Smooth muscle cell of the brain vasculature (primary cell): Measurements from ENCODE around the gene NBPF11.
A peak's percentile ranks its signal among the peaks of the same experiment; 100 is the strongest.
"Not testable (repeated sequence)": the region's sequence is repeated elsewhere in the genome, so short reads cannot be mapped to it uniquely, and the experiment has no call there.

Source experiments
- DNase-seq: peaks from one replicate; pipeline ENCODE4 v3.0.0-alpha.2; 2012; ENCODE audit warnings: low read depth, low spot score

The NBPF11 gene

GRCh38 chr1:148151911-148152656 lies at the start of gene NBPF11:
Gene NBPF11 (minus strand): TSS chr1:148152281. CDS start chr1:148127003, 25,278 bp downstream.
- peak; percentile 36 for DNase-seq

- DNase-seq: not testable (repeated sequence)
Observed at GRCh38 chr1:148197396-148197795, 45.3 kb upstream of the NBPF11 start.

GRCh38 chr1:148196949-148197348 lies 44.9 kb upstream of the NBPF11 start:
- not testable (repeated sequence) for DNase-seq

GRCh38 chr1:148195115-148195514 lies 43.0 kb upstream of the NBPF11 start:
- DNase-seq: not testable (repeated sequence)

- not testable (repeated sequence) for DNase-seq
Observed at GRCh38 chr1:148188768-148189167, 36.7 kb upstream of the NBPF11 start.

GRCh38 chr1:148178682-148179081 lies 26.6 kb upstream of the NBPF11 start:
- not testable (repeated sequence) for DNase-seq

GRCh38 chr1:148175414-148175813 lies 23.3 kb upstream of the NBPF11 start:
- DNase-seq: not testable (repeated sequence)

GRCh38 chr1:148171995-148172394 lies 19.9 kb upstream of the NBPF11 start:
- DNase-seq: not testable (repeated sequence)

- DNase-seq: no peak
Observed at GRCh38 chr1:148166558-148167492, 14.7 kb upstream of the NBPF11 start.

- DNase-seq: no peak
Observed at GRCh38 chr1:148162363-148162762, 10.3 kb upstream of the NBPF11 start.

GRCh38 chr1:148161053-148161901 lies 9.2 kb upstream of the NBPF11 start:
- no peak for DNase-seq

GRCh38 chr1:148160343-148161052 lies 8.4 kb upstream of the NBPF11 start:
- no peak for DNase-seq

GRCh38 chr1:148160048-148160342 lies 7.9 kb upstream of the NBPF11 start:
- DNase-seq: no peak

GRCh38 chr1:148158341-148159003 lies 6.4 kb upstream of the NBPF11 start:
- no peak for DNase-seq

- not testable (repeated sequence) for DNase-seq
Observed at GRCh38 chr1:148157803-148158202, 5.7 kb upstream of the NBPF11 start.

GRCh38 chr1:148155494-148156275 lies 3.6 kb upstream of the NBPF11 start:
- DNase-seq: not testable (repeated sequence)

GRCh38 chr1:148152795-148153194 lies 714 bp upstream of the NBPF11 start:
- DNase-seq: not testable (repeated sequence)

GRCh38 chr1:148151371-148151819 lies 686 bp downstream of the NBPF11 start:
- not testable (repeated sequence) for DNase-seq

GRCh38 chr1:148150945-148151344 lies 1.1 kb downstream of the NBPF11 start:
- DNase-seq: not testable (repeated sequence)
